Endothelial cell of umbilical vein (primary cell): ENCODE measurements around the gene THSD7B.

Experiments
- FOS ChIP-seq: IDR thresholded peaks from 2 replicates; pipeline ENCODE4 v1.6.1; 2011; ENCODE audit warnings: mild to moderate bottlenecking, low read length, moderate library complexity, borderline replicate concordance; ENCODE audit not compliant: insufficient read depth
- POLR2A ChIP-seq: IDR thresholded peaks from 2 replicates; pipeline ENCODE4 v1.6.1; 2012; ENCODE audit warnings: low read depth, mild to moderate bottlenecking, control low read depth, low read length
- TF ChIP-seq, protein P1 (sequence below), 2 donors: IDR thresholded peaks; 1 replicate in 1 of 2; 2 replicates in 1 of 2; pipeline ENCODE4 v1.5.1; 2011; ENCODE audit warnings: low read length in 2 of 2, mild to moderate bottlenecking in 2 of 2, moderate library complexity in 2 of 2, control low read depth in 1 of 2, inconsistent platforms in 1 of 2, low read depth in 1 of 2; ENCODE audit not compliant: insufficient read depth in 1 of 2; ENCODE audit errors: extremely low read depth in 1 of 2
- TF ChIP-seq, protein P2 (sequence below): IDR thresholded peaks from 2 replicates; pipeline ENCODE4 v1.6.1; 2011; ENCODE audit not compliant: insufficient read depth, insufficient read length

GRCh38 chr2:137705296-137705695 lies 940.0 kb downstream of the THSD7B start:
- TF ChIP-seq, protein P1, sequence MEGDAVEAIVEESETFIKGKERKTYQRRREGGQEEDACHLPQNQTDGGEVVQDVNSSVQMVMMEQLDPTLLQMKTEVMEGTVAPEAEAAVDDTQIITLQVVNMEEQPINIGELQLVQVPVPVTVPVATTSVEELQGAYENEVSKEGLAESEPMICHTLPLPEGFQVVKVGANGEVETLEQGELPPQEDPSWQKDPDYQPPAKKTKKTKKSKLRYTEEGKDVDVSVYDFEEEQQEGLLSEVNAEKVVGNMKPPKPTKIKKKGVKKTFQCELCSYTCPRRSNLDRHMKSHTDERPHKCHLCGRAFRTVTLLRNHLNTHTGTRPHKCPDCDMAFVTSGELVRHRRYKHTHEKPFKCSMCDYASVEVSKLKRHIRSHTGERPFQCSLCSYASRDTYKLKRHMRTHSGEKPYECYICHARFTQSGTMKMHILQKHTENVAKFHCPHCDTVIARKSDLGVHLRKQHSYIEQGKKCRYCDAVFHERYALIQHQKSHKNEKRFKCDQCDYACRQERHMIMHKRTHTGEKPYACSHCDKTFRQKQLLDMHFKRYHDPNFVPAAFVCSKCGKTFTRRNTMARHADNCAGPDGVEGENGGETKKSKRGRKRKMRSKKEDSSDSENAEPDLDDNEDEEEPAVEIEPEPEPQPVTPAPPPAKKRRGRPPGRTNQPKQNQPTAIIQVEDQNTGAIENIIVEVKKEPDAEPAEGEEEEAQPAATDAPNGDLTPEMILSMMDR (IDR thresholded peaks at IDR 0.05; ENCODE audit: extremely low read depth in 1 of 2, insufficient read depth in 1 of 2, low read depth in 1 of 2, low read length in 2 of 2), result no peak
- TF ChIP-seq, protein P2, sequence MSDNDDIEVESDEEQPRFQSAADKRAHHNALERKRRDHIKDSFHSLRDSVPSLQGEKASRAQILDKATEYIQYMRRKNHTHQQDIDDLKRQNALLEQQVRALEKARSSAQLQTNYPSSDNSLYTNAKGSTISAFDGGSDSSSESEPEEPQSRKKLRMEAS, result no peak
- no peak for TF ChIP-seq POLR2A
- no peak for TF ChIP-seq FOS
